ENCODE data around the gene IQGAP3.

The IQGAP3 gene

DNA sequence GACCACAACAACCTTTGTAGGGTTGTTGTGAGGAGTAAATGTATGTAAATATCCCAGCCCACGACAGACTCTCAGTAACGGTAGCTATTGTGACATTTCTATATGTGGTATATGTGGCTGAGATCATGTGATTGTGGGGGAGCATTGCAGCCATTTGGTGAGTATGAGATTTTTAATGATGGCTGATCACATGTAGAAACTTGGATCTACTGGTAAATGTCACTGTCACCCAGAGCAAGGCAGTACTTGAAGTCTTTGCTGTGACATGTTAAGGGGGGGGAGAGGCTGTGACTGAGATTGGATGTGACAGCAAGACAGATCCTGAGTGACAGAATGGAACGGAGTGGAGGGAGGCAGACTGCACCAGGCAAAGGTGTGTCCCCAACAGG, 47.9 kb downstream of the IQGAP3 start:
- no peaks in the 10 kb centered on the region for H3K9me3 ChIP-seq
- peaks cover 31% of the 10 kb centered on the region for H3K36me3 ChIP-seq
- H3K4me1 ChIP-seq (ENCODE audit: control insufficient read depth in 1 of 2, insufficient read depth in 1 of 2, low read depth in 1 of 2, low read length in 1 of 2), result peaks cover 0 to 6% of the 10 kb centered on the region in 2 experiments
- H3K4me3 ChIP-seq (ENCODE audit: low read depth in 1 of 2, low read length in 1 of 2), result no peak overlapping the region
- H3K27ac ChIP-seq, result no peak overlapping the region
- H3K27me3 ChIP-seq, result no peaks in the 10 kb centered on the region
- TF ChIP-seq, protein P1, sequence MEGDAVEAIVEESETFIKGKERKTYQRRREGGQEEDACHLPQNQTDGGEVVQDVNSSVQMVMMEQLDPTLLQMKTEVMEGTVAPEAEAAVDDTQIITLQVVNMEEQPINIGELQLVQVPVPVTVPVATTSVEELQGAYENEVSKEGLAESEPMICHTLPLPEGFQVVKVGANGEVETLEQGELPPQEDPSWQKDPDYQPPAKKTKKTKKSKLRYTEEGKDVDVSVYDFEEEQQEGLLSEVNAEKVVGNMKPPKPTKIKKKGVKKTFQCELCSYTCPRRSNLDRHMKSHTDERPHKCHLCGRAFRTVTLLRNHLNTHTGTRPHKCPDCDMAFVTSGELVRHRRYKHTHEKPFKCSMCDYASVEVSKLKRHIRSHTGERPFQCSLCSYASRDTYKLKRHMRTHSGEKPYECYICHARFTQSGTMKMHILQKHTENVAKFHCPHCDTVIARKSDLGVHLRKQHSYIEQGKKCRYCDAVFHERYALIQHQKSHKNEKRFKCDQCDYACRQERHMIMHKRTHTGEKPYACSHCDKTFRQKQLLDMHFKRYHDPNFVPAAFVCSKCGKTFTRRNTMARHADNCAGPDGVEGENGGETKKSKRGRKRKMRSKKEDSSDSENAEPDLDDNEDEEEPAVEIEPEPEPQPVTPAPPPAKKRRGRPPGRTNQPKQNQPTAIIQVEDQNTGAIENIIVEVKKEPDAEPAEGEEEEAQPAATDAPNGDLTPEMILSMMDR (IDR thresholded peaks at IDR 0.05), result no peak

DNA sequence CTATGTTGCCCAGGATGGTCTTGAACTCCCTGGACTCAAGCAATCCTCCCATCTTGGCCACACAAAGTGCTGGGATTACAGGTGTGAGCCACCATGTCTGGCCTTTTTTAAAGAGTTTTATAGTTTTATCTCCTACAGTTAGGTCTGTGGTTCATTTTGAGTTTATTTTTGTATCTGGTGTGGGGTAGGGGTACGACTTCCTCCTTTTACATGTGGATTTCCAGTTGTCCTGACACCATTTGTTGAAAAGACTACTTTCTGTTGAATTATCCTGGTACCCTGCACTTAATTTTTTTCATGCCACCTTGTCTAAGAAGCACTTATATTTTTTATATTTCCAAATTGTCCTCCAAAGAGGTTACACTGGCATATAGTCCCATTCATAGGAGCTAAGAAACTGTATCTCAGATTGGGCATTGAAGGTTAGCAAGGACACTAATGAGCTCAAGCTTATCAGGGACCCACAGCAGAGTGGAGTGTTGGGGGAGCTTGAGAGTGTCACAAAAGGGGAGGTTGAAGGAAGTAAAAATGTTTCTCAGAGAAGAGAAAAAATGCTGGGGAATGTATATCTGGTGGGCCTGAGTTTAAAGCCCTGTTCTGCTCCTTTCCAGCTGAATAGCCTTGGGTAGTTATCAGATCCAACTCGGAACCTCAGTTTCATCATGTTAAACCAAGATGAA, 48.4 kb downstream of the IQGAP3 start:
- H3K36me3 ChIP-seq, result peaks cover 26% of the 10 kb centered on the region
- TF ChIP-seq, protein P1 (IDR thresholded peaks at IDR 0.05), result no peak
- H3K27me3 ChIP-seq, result no peaks in the 10 kb centered on the region
- peaks cover 0 to 6% of the 10 kb centered on the region in 2 experiments for H3K4me1 ChIP-seq (ENCODE audit: control insufficient read depth in 1 of 2, insufficient read depth in 1 of 2, low read depth in 1 of 2, low read length in 1 of 2)
- no peaks in the 10 kb centered on the region for H3K9me3 ChIP-seq
- H3K27ac ChIP-seq, result no peak overlapping the region
- H3K4me3 ChIP-seq (ENCODE audit: low read depth in 1 of 2, low read length in 1 of 2), result no peak overlapping the region

DNA sequence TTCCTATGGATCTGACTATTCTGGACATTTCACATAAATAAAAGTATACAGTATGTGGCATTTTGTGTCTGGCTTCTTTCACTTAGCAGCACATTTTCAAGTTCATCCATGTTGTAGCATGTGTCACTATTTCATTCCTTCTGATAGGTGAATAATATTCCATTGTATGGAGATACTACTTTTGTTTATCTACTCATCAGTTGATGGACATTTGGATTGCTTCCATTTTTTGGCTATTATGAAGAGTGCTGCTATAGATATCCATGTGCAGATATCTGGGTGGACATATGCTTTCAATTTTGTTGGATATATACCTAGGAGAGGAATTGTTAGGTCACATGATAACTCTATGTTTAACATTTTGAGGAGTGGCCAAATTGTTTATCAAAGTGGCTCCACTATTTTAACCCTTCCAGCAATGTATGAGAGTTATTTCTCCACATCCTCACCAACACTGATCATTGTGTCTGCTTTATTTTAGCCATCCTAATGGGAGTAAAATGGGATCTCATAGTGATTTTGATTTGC, 49.9 kb downstream of the IQGAP3 start:
- H3K4me1 ChIP-seq (ENCODE audit: control insufficient read depth in 1 of 2, insufficient read depth in 1 of 2, low read depth in 1 of 2, low read length in 1 of 2), result peaks cover 0 to 6% of the 10 kb centered on the region in 2 experiments
- H3K9me3 ChIP-seq, result no peaks in the 10 kb centered on the region
- H3K36me3 ChIP-seq, result peaks cover 12% of the 10 kb centered on the region
- no peak overlapping the region for H3K4me3 ChIP-seq (ENCODE audit: low read depth in 1 of 2, low read length in 1 of 2)
- no peak overlapping the region for H3K27ac ChIP-seq
- H3K27me3 ChIP-seq, result no peaks in the 10 kb centered on the region
- TF ChIP-seq, protein P1 (IDR thresholded peaks at IDR 0.05), result no peak

DNA sequence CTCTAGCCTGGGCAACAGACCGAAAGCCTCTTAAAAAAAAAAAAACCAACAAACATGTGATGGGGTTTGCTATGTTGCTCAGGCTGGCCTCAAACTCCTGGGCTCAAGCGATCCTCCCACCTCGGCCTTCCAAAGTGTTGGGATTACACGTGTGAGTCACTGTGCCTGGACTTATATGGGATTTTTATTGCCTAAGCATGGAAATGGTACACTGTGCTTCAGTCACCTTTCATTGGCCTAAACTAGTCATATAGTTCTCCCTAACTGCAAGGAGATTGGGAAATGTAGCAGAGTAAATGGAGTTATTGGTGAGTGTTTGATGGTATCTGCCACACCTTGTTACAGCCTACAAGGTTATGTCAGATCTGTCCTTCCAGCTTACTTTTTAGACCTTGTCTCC, 54.6 kb downstream of the IQGAP3 start:
- no peak overlapping the region for H3K4me3 ChIP-seq (ENCODE audit: low read depth in 1 of 2, low read length in 1 of 2)
- H3K27ac ChIP-seq, result no peak overlapping the region
- H3K27me3 ChIP-seq, result no peaks in the 10 kb centered on the region
- no peaks in the 10 kb centered on the region for H3K9me3 ChIP-seq
- TF ChIP-seq, protein P1 (IDR thresholded peaks at IDR 0.05), result no peak
- no peaks in the 10 kb centered on the region for H3K36me3 ChIP-seq
- no peaks in the 10 kb centered on the region for H3K4me1 ChIP-seq (ENCODE audit: control insufficient read depth in 1 of 2, insufficient read depth in 1 of 2, low read depth in 1 of 2, low read length in 1 of 2)

DNA sequence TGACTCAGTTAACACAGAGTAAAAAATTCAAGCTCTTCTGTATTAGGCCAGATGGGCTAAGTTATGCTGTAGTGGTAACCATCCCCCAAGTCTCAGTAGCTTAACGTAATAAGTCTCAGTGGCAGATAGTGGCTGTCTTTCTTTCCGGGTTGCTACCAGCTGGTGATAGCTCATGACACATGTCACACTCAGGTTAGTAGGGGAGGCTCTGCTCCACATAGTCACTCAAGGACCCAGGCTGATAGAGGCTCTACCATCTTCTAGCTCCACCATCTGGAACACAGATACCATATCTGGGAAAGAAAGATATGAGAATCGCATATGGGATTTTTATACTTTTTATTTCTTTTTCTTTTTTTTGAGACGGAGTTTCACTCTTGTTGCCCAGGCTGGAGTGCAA, 55.5 kb downstream of the IQGAP3 start:
- no peak overlapping the region for H3K4me3 ChIP-seq (ENCODE audit: low read depth in 1 of 2, low read length in 1 of 2)
- no peaks in the 10 kb centered on the region for H3K9me3 ChIP-seq
- H3K36me3 ChIP-seq, result no peaks in the 10 kb centered on the region
- no peaks in the 10 kb centered on the region for H3K4me1 ChIP-seq (ENCODE audit: control insufficient read depth in 1 of 2, insufficient read depth in 1 of 2, low read depth in 1 of 2, low read length in 1 of 2)
- H3K27me3 ChIP-seq, result no peaks in the 10 kb centered on the region
- no peak overlapping the region for H3K27ac ChIP-seq
- TF ChIP-seq, protein P1 (IDR thresholded peaks at IDR 0.05), result no peak
